ENCODE data around the gene KRTCAP3. TPM values are rescaled to one million over a fixed set of nuclear protein-coding genes. Genes with fewer than 3 reads are reported as not detected.

KRTCAP3 gene
- polyA plus RNA-seq, 3 donors: 5.6 to 8.1 (median 6.5) TPM

DNA sequence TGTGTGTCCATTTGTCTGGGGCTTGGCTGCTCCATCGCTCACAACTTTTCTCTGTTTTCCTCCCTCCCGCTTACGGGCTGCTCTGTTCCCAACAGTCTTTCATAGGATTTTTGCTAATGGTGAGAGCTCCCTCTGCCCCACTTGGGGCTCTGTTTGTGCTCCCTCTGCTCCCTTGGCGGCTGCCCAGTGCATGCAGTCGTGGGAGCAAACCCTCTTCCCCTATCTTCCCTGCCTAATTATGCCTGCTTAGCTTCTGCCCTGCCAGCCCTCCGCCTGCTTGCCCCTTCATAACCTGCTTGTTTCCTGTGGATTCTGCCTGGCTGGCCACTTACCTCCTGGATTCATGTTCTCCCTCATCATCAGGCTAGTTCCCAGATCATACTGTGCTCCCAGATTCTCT lies 6.6 kb upstream of the KRTCAP3 start:
- no peak for DNase-seq (ENCODE audit: low read depth in 3 of 3, low spot score in 2 of 3)

DNA sequence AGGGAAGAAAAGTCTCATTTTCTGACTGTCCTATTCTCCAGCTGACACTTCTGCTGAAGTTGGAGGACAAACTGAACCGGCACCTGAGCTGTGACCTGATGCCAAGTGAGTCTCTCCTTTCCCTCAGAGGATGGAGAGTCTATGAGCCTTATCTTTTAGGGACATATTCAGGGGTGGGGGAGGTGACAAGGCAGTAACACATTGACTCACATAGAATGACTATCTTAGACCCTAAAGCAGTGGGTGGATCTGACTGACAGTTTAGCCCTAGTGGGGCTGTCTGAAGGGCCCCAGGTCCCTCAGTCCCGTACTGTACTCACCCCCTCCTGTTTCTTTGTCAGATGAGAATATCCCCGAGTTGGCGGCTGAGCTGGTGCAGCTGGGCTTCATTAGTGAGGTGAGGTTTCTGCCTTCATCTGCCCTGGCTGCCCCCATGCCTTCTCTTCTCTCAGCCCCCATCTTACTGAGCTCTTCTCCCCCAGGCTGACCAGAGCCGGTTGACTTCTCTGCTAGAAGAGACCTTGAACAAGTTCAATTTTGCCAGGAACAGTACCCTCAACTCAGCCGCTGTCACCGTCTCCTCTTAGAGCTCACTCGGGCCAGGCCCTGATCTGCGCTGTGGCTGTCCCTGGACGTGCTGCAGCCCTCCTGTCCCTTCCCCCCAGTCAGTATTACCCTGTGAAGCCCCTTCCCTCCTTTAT lies 805 bp upstream of the KRTCAP3 start:
- DNase-seq (ENCODE audit: low read depth in 3 of 3, low spot score in 2 of 3): no peak

- DNase-seq (ENCODE audit: low read depth in 3 of 3, low spot score in 2 of 3): no peak
These were observed 720 bp downstream of the KRTCAP3 start for GRCh38 chr2:27442920-27443282.

DNA sequence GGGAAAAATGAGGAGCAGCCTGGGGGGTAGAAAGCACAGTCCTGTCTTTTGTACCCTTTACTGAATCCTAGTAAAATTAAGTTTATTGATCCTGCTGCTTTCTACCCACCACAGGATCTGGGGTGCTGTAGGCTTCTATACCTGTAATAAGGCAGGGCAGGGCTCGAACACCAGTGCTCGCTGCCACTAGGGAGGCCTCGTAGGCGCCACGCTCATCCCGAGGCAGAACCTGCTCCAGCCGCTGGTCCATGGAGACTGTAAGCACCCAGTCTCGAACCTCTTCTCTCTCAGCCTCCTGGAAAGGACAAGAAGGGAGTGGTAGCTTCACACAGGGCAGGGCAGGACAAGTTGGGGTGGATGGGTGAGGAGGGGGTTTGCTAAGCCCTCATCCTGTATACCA lies 3.0 kb downstream of the KRTCAP3 start:
- no peak for DNase-seq (ENCODE audit: low read depth in 3 of 3, low spot score in 2 of 3)

- DNase-seq (ENCODE audit: low read depth in 3 of 3, low spot score in 2 of 3): no peak
These were observed 3.4 kb downstream of the KRTCAP3 start for GRCh38 chr2:27445615-27446014.

DNA sequence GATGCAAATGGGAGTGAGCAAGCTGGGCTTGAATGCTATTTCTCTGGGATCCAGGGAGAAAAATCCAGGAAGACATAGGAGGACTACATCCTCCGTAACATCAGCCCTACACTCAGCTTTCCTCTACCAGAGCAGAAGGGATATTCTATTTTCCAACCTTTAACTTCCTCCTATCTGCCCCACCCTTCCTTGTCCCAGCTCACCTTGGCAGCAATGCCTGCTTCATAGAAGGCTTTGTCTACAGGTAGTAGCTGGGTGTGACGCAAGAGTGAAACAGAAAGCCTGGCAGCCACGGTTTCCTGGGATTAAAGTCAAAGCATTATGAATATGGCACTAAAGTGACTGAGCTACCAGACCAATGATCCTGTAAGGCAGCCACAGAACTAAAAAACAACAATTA lies 3.9 kb downstream of the KRTCAP3 start:
- no peak for DNase-seq (ENCODE audit: low read depth in 3 of 3, low spot score in 2 of 3)

DNA sequence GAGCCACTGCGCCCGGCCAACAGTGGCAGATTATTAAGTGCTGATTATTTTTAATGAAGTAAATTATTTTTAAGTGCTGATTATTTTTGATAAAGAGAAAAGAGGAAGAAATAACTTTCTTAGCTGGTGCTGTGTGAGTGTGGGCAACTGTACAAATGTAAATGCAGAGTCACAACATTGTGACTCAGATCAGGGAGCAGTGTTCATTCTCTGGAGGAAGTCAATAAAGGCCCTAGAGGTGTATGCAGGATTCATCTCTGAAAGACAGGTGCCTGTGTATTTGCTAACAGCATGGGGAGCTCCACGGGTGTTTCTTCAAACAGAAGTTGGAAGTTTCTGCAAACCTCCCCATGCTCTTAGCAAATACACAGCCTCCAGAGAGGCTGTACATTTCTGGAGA lies 6.2 kb downstream of the KRTCAP3 start:
- DNase-seq (ENCODE audit: low read depth in 3 of 3, low spot score in 2 of 3): no peak

DNA sequence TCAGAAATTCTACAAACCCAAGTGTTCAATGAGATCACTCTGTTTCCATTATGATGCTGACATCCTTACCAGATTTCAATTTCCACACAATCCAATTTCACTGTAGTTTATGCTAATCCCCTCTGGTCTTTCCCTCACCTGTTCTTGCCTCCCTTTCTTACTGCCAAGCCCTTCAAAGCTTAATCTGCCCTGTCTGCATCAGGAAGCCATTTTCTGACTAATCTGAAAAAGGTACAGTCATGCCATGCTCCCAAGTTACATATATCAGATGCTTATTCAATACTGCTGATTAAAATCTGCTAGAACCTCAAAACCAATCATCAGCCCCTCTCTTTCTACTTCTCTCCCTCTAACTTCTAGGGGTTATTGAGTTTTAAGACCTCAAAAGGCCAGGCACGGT lies 8.9 kb downstream of the KRTCAP3 start:
- no peak for DNase-seq (ENCODE audit: low read depth in 3 of 3, low spot score in 2 of 3)

- no peak for DNase-seq (ENCODE audit: low read depth in 3 of 3, low spot score in 2 of 3)
These were observed 11.8 kb downstream of the KRTCAP3 start for GRCh38 chr2:27453968-27454367.

DNA sequence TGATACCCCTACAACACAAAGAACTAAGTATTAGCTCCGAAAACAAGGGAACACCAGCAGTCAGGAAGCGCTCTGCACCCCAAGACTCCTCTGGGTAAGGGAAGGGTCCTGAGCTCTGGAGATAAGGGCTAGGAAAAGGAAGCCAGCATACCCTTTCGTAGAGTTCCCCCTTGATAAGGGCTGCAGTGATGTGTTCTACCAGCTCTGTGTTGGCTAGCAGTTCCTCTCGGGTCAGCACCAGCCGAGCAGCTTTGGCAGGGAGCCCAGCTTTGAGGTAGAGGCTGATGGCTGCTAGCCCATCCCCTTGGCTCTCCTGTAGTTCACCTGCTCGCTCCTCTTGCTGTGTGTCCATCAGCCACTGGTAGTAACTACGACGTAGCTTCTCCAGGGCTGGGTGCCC lies 18.9 kb downstream of the KRTCAP3 start:
- DNase-seq (ENCODE audit: low read depth in 3 of 3, low spot score in 2 of 3): no peak

DNA sequence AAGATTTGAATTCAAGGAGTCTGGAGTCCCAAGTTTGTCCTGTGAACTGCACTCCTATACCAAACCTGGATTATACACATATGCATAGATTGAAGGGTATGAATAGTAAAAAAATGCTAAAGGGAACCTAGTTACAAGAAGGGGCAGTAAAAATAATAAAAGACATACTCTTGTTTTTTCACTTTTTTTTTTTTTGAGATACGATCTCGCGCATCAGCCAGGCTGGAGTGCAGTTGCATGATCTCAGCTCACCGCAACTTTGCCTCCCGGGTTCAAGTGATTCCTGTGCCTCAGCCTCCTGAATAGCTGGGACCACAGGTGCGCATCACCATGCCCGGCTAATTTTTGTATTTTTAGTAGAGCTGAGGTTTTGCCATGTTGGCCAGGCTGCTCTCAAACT lies 22.3 kb downstream of the KRTCAP3 start:
- DNase-seq (ENCODE audit: low read depth in 3 of 3, low spot score in 2 of 3): no peak

DNA sequence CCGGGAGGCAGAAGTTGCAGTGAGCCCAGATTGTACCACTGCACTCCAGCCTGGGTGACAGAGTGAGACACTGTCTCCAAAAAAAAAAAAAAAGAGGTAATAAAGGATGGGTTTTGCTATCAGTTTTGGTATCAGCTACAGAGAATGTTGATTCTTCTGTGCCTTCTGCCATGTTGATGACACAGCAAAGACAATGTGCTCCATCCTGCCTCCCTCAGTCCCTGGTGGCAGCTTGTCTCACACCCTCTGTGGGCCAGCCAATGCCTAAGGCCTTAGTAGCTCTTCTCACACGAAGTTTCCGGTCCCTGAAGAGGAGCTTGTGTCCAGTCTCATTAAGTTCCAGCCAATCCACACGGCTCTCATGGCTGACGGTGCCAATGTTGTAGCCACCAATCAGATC lies 29.8 kb downstream of the KRTCAP3 start:
- no peak for DNase-seq (ENCODE audit: low read depth in 3 of 3, low spot score in 2 of 3)

- DNase-seq (ENCODE audit: low read depth in 3 of 3, low spot score in 2 of 3): no peak
These were observed 43.3 kb downstream of the KRTCAP3 start for GRCh38 chr2:27485496-27485895.

- DNase-seq (ENCODE audit: low read depth in 3 of 3, low spot score in 2 of 3): peak in 1 of 3 donors; percentile 8
These were observed 46.9 kb downstream of the KRTCAP3 start for GRCh38 chr2:27489118-27489497.

DNA sequence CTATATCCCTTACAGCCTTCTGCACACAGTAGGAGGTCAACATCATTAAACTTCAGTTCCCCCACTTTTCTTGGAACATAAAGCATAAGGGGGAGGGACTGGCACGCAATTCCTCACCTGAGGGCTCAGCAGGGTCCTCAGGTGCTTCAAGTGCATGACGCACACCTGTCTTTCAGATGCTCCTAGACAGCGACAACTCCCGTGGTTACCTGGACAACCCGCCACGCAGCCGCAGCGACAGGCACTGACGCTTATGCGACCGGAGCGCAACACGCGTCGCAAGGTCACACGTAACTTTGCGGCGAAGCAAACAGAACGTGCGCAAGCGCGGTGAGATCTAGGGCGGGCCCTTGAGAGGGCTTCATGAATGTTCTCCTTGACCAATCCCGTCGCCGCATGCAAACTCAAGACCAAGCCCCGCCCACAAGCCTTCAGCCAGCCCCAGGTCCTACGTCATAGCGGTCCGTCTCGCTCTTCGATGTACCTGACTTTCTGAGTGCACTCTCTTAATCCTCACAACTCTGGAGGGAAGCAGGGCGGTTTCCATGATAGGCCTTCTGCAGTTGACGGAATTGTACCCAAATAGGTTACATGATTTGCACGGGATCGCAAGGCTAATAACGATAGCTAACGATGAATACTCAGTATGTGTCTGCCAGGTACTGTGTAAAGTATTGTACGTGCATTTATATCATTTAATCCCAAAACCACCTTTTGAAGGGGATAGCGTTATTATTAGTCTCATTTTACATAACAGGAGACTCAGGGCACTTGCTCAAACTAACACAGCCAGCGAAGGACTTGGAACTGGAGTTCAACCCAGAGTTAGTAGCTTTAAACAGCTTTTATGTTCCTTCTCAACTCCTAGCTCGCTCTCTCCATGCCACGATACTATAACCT lies 47.6 kb downstream of the KRTCAP3 start, which contains the start of gene IFT172:
Gene IFT172, minus strand, starts transcription at position 246 of the 900 bp plus-strand sequence. Its CDS starts 90 bp downstream, at position 156.
- DNase-seq (ENCODE audit: low read depth in 3 of 3, low spot score in 2 of 3): peak; percentile 94 to 97 (median 95)

GRCh38 chr2:27492557-27492956 lies 50.4 kb downstream of the KRTCAP3 start:
- DNase-seq (ENCODE audit: low read depth in 3 of 3, low spot score in 2 of 3): no peak

GRCh38 chr2:27493948-27494283 lies 51.7 kb downstream of the KRTCAP3 start:
- no peak for DNase-seq (ENCODE audit: low read depth in 3 of 3, low spot score in 2 of 3)

Other genes starting within 250 kb of the KRTCAP3 start
- 100 to 1,000 TPM; 164 to 175 (median 169) TPM for gene ATRAID, start 230.3 kb upstream of the KRTCAP3 start, polyA plus RNA-seq (ENCODE audit: insufficient read length in 3 of 3)
- 10 to 100 TPM; 32.9 to 37.4 (median 36.7) TPM for gene SLC5A6, start 230.1 kb upstream of the KRTCAP3 start, polyA plus RNA-seq (ENCODE audit: insufficient read length in 3 of 3)
- 10 to 100 TPM; 40.8 to 42.0 (median 41.9) TPM for gene CAD, start 225.0 kb upstream of the KRTCAP3 start, polyA plus RNA-seq (ENCODE audit: insufficient read length in 3 of 3)
- 1 to 10 TPM; 4.4 to 6.0 (median 5.5) TPM for gene SLC30A3, start 179.3 kb upstream of the KRTCAP3 start, polyA plus RNA-seq (ENCODE audit: insufficient read length in 3 of 3)
- under 1 TPM; 0.47 to 0.76 (median 0.58) TPM for gene DNAJC5G, start 166.9 kb upstream of the KRTCAP3 start, polyA plus RNA-seq (ENCODE audit: insufficient read length in 3 of 3)
- gene TRIM54, start 160.0 kb upstream of the KRTCAP3 start, polyA plus RNA-seq (ENCODE audit: insufficient read length in 3 of 3): 1 to 10 TPM; 3.2 to 3.9 (median 3.6) TPM
- gene UCN, start 133.9 kb upstream of the KRTCAP3 start, polyA plus RNA-seq (ENCODE audit: insufficient read length in 3 of 3): under 1 TPM; 0.19 to 0.59 (median 0.36) TPM
- 10 to 100 TPM; 70.9 to 85.0 (median 77.1) TPM for gene MPV17, start 119.3 kb upstream of the KRTCAP3 start, polyA plus RNA-seq (ENCODE audit: insufficient read length in 3 of 3)
- 10 to 100 TPM; 64.5 to 71.2 (median 67.7) TPM for gene GTF3C2, start 85.6 kb upstream of the KRTCAP3 start, polyA plus RNA-seq (ENCODE audit: insufficient read length in 3 of 3)
- 10 to 100 TPM; 50.9 to 55.0 (median 51.2) TPM for gene EIF2B4, start 72.0 kb upstream of the KRTCAP3 start, polyA plus RNA-seq (ENCODE audit: insufficient read length in 3 of 3)
- gene SNX17, start 71.8 kb upstream of the KRTCAP3 start, polyA plus RNA-seq (ENCODE audit: insufficient read length in 3 of 3): 100 to 1,000 TPM; 100 to 114 (median 106) TPM
- gene ZNF513, start 61.6 kb upstream of the KRTCAP3 start, polyA plus RNA-seq (ENCODE audit: insufficient read length in 3 of 3): 10 to 100 TPM; 16.9 to 19.1 (median 16.9) TPM
- gene PPM1G, start 32.8 kb upstream of the KRTCAP3 start, polyA plus RNA-seq (ENCODE audit: insufficient read length in 3 of 3): 100 to 1,000 TPM in 2 of 3 donors, 10 to 100 TPM in 1; 95.5 to 109 (median 103) TPM
- 100 to 1,000 TPM; 126 to 135 (median 130) TPM for gene NRBP1, start 13.8 kb upstream of the KRTCAP3 start, polyA plus RNA-seq (ENCODE audit: insufficient read length in 3 of 3)
- gene IFT172, start 47.4 kb downstream of the KRTCAP3 start, polyA plus RNA-seq (ENCODE audit: insufficient read length in 3 of 3): 10 to 100 TPM; 39.1 to 44.9 (median 39.8) TPM
- 1 to 10 TPM; 7.4 to 8.2 (median 7.6) TPM for gene FNDC4, start 52.8 kb downstream of the KRTCAP3 start, polyA plus RNA-seq (ENCODE audit: insufficient read length in 3 of 3)
- not detected for gene GCKR, start 54.5 kb downstream of the KRTCAP3 start, polyA plus RNA-seq (ENCODE audit: insufficient read length in 3 of 3)
- gene ZNF512, start 140.7 kb downstream of the KRTCAP3 start, polyA plus RNA-seq (ENCODE audit: insufficient read length in 3 of 3): 10 to 100 TPM; 80.9 to 89.1 (median 83.2) TPM
- 10 to 100 TPM; 13.0 to 14.1 (median 13.9) TPM for gene CCDC121, start 186.6 kb downstream of the KRTCAP3 start, polyA plus RNA-seq (ENCODE audit: insufficient read length in 3 of 3)
- 10 to 100 TPM; 63.9 to 69.7 (median 67.3) TPM for gene GPN1, start 186.7 kb downstream of the KRTCAP3 start, polyA plus RNA-seq (ENCODE audit: insufficient read length in 3 of 3)
- 10 to 100 TPM; 51.1 to 57.4 (median 53.9) TPM for gene SUPT7L, start 221.2 kb downstream of the KRTCAP3 start, polyA plus RNA-seq (ENCODE audit: insufficient read length in 3 of 3)
- gene SLC4A1AP, start 221.5 kb downstream of the KRTCAP3 start, polyA plus RNA-seq (ENCODE audit: insufficient read length in 3 of 3): 10 to 100 TPM; 32.5 to 33.6 (median 33.6) TPM

All from right renal cortex interstitium (tissue), 3 donors.